Gastrocnemius medialis (tissue), 4 donors: ENCODE measurements around the gene PHF14.

Source experiments
- POLR2A ChIP-seq, 2 donors: fragments of 450-650 bp; IDR thresholded peaks; one replicate each; pipeline ENCODE4 v1.6.1; 2017; ENCODE audit warnings: antibody characterized with exemption in 2 of 2, mild to moderate bottlenecking in 2 of 2, moderate library complexity in 2 of 2
- TF ChIP-seq, protein P1 (sequence below), 5 experiments: fragments of 450-650 bp in 3 of 5; fragments of 200-600 bp in 2 of 5; sonication (generic) in 2 of 5; IDR thresholded peaks in 4 of 5; conservative IDR thresholded peaks in 1 of 5; 1 replicate in 4 of 5; 2 replicates in 1 of 5; pipeline ENCODE4 v1.5.1; 2016 to 2019; ENCODE audit warnings: antibody characterized with exemption in 5 of 5, mild to moderate bottlenecking in 3 of 5, moderate library complexity in 3 of 5

DNA sequence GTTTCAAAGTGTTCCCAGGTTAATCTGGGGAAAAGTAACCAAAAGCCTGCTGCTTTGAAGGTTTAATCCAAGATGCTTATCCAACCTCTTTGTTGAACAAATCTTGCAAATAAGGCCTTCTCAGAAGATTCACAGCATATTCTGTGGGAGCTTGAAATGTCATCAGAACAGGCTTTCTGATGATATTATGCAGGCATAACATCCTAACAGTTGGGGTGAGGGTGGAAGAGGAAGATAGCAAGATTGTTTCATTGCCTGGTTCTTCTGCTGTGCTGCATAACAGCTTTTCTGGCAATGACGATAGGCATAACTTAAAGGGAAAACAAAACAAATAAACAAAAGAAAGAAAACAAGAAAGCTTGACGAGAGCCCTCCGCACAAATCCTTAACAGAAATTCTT lies 217.4 kb downstream of the PHF14 start:
- TF ChIP-seq, protein P1, sequence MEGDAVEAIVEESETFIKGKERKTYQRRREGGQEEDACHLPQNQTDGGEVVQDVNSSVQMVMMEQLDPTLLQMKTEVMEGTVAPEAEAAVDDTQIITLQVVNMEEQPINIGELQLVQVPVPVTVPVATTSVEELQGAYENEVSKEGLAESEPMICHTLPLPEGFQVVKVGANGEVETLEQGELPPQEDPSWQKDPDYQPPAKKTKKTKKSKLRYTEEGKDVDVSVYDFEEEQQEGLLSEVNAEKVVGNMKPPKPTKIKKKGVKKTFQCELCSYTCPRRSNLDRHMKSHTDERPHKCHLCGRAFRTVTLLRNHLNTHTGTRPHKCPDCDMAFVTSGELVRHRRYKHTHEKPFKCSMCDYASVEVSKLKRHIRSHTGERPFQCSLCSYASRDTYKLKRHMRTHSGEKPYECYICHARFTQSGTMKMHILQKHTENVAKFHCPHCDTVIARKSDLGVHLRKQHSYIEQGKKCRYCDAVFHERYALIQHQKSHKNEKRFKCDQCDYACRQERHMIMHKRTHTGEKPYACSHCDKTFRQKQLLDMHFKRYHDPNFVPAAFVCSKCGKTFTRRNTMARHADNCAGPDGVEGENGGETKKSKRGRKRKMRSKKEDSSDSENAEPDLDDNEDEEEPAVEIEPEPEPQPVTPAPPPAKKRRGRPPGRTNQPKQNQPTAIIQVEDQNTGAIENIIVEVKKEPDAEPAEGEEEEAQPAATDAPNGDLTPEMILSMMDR (IDR thresholded peaks at IDR 0.05 in 4 of 5, conservative IDR thresholded peaks at IDR 0.05 in 1 of 5), result no peak
- TF ChIP-seq POLR2A (IDR thresholded peaks at IDR 0.05), result no peak
